ENCODE data around the gene MYT1.
A peak's percentile ranks its signal among the peaks of the same experiment; 100 is the strongest.
"Not testable (repeated sequence)": the region's sequence is repeated elsewhere in the genome, so short reads cannot be mapped to it uniquely, and the experiment has no call there.

Gene MYT1

DNA sequence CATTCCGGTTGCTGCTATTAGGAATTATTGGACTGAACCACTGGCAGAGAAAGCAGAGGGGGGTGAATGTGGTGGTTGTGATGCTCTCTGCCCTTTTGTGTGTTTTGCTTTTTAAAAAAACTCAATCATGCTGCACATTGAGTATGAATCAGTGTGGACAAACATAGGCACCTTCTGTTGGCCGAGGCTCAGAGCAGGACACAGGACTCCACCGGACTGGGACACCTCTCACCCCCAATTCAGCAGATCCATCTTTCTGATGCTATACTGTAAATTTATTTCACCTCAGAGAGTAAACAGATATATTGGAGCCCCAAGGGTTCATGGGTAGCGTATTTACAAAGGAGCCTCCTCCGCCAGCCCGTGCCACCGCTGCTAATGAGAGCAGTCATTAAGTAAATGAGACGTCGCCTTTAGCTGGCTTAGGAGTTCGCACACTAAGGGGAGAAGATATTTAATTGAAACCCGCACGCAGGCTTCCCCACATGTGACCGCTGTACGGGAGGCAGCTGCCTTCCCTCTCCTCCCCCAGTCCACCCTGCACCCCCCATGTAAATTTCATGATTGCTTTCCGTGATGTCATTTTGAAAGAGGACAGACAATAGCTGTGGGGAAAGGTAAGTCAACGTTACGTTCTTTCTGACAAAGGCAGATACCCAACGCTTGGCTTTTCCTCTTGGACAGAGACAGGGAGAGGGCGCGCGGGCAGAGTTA lies at the start of gene MYT1:
Gene MYT1, plus strand, starts transcription at position 330 of the 714 bp plus-strand sequence. CDS start 34,410 bp downstream, outside the sequence.
- peak; percentile 93 for DNase-seq

DNA sequence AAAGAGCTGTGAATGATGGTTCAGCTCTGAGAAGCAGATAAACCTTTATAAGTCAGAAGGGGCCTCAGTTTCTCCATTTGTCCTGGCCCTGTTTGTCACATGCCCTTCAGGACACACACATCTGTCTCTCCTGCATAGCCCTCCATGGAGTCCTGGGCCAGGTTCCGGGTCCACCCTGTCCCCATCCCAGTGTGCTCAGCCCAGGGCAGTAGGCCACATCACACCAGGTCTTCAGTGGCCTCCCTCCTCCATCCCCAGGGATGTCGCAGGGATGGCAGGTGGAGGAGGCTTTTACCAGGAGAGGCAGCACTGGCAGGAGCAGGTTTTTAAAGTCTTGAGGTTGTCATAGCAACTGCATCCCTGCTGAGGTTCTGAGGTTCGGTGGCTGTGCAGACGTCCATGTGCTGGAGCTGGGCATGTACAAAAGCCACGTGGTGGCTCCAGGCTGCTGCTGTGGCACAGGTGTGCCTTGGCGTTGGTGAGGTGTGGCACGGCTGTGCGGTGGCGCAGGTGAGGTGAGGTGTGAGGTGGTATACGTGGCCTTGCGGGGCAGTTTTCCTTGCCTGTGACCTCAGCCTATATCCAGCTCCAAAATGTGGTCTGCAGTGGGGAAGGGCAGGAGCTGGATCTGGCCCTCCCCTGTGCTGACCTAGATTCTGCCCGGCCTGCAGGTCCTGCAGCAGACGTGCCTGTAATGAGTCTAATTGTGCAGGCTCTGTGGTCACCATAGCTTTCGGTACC lies 48.9 kb upstream of the MYT1 start:
- no peak for DNase-seq

DNA sequence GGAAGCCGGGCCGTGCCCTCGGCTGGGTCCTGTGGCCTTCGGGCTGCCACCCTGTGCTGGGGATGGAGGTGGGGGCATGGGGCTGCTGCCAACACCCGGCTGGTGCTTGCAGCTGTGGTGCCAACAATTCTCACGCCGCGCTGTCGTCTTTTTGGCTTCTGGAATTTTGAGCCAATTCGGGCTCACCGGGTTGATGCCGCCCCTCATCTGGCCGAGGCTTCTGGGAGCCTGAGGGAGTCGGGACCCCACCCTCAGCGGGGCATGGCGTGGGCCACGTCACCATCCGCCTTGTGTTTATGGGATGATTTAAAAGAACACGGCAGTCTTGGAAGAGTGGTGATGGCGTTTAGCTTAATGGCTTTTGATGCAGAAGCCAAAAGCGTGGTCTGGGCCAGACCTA lies 48.2 kb upstream of the MYT1 start:
- DNase-seq, result no peak

DNA sequence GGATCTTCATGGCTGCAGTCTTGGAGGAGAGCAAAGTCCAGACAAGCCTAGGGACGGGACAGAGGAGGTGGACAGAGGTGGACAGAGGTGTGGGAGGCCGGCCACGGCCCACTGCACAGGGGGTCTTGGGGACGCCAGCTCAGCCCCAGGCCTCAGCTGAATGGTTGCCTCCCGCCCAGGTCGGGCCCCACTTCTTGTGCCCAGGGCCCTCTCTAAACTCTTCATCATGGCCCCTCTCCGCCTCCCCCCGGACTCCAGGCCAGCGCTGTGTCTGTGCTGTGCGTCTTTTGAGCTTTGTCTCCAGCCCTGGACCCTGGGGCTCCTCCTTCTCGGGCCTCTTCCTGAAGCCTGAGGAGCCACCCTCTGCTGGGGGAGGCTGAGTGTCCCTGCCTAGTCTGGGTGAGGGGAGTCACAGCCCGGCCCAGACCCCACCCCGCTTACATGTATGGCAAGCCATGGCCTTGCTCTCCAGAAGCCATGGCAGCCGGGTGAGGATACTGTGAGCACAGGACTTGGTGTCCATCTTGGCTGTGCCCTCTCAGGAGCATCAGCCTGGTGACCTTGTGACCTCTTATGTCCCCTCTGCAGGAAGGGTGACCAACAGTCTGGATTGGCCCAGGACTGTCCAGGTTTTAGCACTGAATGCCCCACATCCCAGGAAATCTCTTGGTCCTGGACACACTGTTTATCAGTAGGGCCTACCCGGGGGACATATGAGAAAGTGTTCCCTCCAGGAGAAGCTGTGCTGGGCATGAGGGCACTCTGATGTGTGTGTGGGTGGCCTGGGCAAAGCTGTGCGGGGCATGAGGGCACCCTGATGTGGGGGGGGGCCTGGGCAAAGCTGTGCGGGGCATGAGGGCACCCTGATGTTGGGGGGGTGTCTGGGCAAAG lies 47.5 kb upstream of the MYT1 start:
- no peak for DNase-seq

DNA sequence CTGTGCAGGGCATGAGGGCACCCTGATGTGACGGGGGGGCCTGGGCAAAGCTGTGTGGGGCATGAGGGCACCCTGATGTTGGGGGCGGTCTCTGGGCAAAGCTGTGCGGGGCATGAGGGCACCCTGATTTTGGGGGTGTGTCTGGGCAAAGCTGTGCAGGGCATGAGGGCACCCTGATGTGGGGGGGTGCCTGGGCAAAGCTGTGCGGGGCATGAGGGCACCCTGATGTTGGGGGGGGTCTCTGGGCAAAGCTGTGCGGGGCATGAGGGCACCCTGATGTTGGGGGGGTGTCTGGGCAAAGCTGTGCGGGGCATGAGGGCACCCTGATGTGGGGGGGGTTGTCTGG lies 46.8 kb upstream of the MYT1 start:
- not testable (repeated sequence) for DNase-seq

DNA sequence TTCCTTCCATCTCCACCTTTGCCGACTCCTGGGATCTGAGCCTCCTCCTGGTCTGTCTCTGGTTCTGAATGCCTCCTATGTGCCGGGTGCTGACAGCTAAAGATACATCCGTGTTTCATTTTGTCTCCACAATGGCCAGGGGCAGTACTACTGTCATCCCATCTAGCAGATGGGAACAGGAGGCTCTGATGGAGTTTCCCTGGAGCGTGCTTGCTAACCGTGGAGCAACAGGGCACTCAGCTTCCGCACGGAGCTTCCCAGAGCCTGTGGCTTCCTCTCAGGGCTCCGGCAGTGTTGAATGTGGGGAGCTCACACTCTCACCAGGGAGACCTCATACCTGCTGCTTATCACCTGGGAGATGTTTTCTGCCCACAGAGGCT lies 45.0 kb upstream of the MYT1 start:
- DNase-seq, result no peak

DNA sequence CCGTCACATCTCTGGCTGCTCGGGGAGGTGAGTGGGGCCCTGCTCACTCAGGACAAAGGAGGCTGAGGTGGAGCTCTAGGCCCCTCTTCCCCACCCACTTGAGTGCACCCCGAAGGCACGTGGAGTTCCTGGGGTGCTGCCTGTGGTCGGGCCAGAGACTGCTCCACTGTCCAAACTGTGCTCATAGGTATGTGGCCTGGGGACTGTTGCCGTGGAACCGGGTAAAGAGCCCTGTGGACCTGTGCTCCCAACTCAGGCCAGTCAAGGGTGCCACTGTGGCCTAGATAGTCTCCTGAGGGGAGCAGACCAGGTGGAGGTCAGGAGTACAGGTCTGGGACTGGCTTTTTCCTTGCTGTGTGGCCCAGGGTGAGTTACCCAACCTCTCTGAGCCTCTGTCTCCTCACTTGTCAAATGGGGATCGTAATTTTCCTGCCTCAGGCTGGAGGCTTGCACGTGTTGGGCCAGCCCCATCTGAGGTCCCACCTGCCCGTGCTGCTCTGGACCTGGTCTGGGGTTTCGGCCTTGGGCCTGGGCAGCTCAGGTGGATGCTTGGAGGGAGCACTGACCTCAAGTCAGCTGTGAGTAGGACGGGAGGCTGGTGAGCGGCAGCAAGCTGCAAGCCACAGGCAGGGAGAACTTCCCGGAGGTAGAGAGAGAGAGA lies 44.4 kb upstream of the MYT1 start:
- no peak for DNase-seq

DNA sequence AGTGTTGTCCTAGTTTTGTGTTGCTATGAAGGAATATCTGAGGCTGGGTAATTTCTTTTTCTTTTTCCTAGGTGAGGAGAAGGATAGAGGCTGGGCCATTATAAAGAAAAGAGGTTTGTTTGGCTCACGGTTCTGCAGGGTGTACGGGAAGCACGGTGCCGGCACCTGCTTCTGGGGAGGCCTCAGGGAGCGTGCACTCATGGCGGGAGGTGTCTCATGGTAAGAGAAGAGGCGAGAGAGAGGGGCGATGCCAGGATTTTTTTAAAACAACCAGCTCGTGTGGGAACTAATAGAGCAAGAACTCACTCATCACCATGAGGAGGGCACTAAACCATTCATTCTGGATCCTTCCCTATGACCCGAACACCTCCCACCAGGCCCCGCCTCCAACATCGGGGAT lies 42.7 kb upstream of the MYT1 start:
- DNase-seq, result no peak

DNA sequence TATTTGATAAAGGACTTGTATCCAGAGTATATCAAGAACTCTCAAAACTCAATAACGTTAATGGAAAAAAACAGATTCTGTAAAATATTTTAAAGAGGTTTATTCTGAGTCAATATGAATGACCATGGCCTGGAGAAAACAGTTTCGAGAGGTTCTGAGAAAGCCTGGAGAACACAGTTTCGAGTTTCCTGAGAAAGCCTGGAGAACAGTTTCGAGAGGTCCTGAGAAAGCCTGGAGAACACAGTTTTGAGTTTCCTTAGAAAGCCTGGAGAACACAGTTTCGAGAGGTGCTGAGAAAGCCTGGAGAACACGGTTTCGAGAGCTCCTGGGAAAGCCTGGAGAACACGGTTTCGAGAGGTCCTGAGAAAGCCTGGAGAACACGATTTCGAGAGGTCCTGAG lies 41.3 kb upstream of the MYT1 start:
- not testable (repeated sequence) for DNase-seq

DNA sequence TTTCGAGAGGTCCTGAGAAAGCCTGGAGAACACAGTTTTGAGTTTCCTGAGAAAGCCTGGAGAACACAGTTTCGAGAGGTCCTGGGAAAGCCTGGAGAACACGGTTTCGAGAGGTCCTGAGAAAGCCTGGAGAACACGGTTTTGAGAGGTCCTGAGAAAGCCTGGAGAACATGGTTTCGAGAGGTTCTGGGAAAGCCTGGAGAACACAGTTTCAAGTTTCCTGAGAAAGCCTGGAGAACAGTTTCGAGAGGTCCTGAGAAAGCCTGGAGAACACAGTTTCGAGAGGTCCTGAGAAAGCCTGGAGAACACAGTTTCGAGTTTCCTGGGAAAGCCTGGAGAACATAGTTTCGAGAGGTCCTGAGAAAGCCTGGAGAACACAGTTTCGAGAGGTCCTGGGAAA lies 40.7 kb upstream of the MYT1 start:
- not testable (repeated sequence) for DNase-seq

DNA sequence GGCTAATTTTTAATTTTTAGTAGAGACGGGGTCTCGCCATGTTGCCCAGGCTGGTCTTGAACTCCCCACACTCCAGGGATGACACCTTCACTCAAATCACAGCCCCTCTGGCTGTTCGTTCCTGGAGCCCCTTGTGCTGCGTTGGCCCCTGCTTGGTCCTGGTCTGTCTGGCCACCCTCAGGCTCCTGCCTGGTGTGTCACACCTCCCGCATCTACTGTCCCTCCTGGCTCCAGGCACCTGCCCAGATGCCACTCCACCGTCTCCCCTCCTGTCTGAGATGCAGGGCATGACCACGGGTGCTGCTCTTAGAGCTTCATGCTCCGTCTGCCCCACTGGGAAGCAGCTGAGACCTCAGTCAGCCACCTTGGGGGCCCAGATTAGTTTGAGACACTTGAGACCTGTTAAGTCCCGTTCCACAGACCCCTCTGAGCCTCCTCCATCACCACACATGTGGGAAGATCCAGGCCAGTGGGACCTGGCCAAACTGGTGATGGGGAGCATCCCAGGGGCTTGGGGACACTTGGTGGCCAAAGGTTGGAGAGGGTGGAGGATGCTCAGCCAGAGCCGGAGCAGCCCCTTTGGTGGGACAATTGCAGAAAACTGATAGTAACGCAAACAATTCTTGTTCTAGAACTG lies 35.0 kb upstream of the MYT1 start:
- no peak for DNase-seq

DNA sequence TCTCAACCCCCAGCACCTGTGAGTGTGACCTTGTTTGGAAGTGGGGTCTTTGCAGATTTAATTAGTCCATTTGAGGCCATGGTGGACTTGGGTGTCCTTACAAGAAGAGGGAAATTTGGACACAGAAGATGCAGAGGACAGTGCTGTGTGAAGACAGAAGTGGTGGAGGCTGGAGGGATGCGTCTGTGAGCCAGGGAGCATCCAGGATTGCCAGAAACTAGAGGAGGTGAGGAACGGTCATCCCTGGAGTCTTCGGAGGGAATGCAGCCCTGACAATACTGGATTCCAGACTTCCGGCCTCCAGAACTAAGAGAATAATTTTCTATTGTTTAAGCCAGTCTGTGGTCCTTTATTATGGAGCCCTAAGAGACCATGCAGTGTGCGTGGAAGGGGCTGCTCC lies 34.0 kb upstream of the MYT1 start:
- DNase-seq, result no peak

DNA sequence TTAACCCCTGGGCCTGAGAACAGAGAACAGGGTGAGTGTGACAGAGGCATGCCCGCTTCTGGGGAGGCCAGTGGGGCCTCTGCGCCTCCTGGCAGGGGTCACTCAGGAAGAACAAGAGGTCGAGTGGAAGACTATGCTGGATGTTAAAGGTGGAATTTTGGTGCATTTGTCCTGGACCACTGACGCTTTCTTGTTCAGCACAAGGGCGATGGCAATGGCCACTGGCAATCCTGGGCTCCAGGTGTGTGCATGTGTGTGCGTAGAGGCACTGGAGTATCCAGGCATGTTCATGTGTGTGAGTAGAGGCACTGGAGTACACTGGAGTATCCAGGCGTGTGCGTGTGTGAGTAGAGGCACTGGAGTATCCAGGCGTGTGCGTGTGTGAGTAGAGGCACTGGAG lies 33.4 kb upstream of the MYT1 start:
- no peak for DNase-seq

DNA sequence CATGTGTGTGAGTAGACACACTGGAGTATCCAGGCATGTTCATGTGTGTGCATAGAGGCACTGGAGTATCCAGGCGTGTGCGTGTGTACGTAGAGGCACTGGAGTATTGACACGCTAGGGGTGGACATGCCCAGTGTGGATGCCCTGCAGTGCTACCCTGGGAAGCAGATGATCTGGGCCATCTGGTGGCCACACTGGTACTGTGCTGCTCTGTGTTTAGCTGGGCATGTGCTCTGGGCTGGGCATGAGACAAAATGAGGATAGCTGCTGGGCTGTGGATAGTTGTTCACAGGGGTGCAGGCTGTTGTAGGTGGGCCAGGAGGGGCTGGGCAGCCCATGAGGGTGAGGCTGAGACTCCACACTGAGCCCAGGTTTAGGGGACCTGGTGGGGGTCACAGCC lies 32.8 kb upstream of the MYT1 start:
- no peak for DNase-seq

DNA sequence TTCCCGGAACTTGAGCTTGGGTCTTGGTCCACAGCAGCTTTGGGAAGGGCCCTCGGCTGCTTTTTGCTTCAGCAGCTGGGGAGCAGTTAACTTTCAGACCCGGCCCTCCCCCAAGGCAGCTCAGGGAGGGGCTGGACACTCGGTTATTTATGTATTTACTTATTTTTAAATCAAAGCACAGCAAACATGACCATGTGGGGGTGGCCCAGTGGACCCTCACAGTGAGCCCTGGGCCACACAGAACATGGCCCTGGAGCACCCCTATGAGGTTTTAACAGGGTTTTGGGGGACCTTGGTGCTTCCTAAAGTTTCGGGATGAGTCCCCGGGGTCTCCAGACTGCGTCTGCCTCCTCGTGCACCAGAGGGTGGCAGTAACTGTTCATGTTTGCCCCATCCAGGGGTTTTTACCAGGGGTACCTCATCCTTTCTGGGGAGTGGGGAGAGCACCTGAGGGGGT lies 30.3 kb upstream of the MYT1 start:
- DNase-seq, result no peak

DNA sequence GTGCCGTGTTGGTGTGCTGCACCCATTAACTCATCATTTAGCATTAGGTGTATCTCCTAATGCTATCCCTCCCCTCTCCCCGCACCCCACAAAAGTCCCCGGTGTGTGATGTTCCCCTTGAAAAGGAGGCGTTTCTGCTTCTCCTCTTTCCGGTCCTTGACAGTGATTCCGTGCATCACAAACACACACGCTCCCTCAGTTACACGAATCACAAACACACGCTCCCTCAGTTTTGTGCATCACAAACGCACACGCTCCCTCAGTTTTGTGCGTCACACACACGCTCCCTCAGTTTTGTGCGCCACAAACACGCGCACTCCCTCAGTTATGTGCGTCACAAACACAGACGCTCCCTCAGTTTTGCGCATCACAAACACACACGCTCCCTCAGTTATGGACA lies 29.5 kb upstream of the MYT1 start:
- not testable (repeated sequence) for DNase-seq

DNA sequence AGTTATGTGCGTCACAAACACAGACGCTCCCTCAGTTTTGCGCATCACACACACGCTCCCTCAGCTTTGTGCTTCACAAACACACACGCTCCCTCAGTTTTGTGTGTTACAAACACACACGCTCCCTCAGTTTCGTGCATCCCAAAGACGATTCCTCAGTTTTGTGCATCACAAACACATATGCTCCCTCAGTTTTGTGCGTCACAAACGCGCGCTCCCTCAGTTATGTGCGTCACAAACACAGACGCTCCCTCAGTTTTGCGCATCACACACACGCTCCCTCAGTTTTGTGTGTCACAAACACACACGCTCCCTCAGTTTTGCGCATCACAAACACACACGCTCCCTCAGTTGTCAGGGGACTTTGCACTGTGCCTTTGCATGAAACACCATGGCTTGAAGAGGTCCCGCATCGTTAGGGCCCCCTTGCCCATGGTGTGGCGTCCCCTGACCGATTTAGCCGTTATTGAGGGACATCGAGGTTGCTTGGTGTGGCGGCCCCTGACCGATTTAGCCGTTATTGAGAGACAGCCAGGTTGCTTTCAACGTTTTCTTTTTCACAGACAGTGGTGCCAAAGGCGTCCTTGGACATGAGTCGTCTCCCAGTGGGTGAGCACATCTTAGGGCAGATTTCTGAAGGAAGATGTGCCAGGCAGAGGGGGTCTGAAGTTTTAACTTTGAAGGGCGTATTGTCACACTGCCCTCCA lies 28.1 kb upstream of the MYT1 start:
- DNase-seq, result no peak

DNA sequence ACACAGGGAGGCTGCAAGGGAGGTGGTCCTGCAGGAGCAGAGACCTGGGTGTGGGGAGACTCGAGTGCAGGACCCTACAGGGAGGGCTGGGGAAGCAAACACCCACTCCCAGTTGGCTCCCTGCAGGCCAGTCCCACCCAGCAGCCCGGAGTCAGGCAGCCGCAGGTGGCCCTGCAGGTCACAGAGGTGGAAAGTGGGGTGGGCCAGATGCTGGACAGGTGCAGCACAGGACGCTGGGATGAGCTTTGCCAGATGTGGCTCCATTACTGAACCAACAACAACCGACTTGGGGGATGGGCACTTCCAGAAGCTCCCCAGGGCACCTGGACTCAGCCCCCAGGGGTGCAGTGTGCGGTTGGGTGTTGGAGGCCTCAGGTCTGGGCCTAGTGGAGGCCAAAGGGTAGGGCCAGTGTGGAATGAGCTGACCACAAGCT lies 26.6 kb upstream of the MYT1 start:
- DNase-seq, result no peak

DNA sequence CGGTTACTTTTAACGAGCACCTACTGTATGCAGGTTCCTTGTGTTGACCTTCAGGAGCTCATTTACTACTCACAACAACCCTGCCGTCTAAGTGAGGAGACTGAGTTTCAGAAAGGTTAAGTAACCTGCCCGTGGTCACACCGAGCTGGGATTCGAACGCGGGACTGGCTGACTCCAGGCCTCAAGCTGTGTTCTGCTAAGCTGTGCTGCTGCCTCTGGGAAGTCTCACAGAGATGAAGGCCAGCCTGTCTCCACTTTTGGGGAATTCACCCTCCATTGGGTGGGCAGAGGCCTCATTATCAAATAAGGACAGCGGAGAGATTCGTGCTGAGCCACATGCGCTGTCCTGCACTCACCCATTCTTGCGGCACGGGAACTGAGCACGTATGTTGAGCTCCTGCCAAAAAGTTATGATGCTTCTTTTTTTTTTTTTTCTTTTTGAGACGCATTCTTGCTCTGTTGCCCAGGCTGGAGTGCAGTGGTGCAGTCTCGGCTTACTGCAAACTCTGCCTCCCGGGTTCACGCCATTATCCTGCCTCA lies 25.9 kb upstream of the MYT1 start:
- DNase-seq, result no peak

DNA sequence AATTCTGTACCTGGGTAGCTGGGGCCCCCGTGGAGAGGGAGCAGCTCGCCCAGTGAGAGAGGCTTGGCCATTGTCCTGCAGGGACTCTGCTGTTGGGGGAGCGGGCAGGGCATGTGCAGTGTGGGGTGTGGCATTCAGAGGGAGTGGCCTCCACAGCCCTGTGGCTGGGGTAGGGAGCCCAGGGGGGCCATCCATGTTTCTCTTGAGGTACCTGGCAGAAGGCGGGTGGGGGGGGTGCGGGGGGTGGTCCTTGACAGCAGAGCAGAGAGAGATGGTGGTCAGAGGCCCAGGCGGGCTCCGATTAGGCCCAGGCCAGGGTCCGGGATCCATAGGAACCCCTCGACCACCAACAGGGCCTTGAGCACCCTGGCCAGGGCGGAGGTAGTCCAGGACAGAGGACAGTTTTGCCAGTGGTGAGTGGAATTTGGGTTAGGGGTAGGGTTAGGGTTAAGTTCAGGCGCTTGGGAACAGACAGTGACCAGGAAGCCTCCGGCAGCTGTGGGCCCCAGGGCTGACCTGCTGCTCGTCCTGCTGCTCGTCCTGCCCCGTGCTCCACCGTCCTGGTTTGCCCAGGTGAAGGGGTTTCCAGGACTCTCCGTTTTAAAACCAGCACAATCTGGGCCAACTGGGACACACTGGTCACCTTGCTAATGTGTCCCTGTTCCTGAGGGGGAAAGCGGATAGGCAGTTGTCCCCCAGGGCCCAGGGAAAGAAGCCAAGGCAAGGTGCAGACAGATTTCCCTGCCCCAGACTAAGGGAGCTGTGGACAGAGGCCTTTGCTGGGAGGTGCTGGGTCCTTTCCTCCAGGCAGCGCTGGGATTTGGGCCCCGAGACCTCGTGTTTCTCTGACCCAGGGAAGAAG lies 24.8 kb upstream of the MYT1 start:
- DNase-seq, result no peak

Measured in NCI-H1105 (cell line).